GM23248 (cell line): ENCODE results near the gene PFKFB2.

Source experiments
- EZH2 ChIP-seq: fragments of 200-600 bp; sonication (generic); IDR thresholded peaks from 2 replicates; pipeline ENCODE4 v1.6.1; 2018; ENCODE audit warnings: antibody characterized with exemption, mild to moderate bottlenecking; ENCODE audit not compliant: insufficient read depth, poor library complexity, severe bottlenecking
- EZH2phosphoT487 ChIP-seq: fragments of 200-600 bp; sonication (generic); IDR thresholded peaks from 2 replicates; pipeline ENCODE4 v1.6.1; 2018; ENCODE audit warnings: antibody characterized with exemption, moderate library complexity, mild to moderate bottlenecking, low read depth; ENCODE audit not compliant: insufficient read depth

- TF ChIP-seq EZH2phosphoT487, result no peak
- TF ChIP-seq EZH2, result no peak
Observed at GRCh38 chr1:207028884-207029650, 24.0 kb upstream of the PFKFB2 start.
